ENCODE results near the gene RING1. TPM values are rescaled to one million over a fixed set of nuclear protein-coding genes. Genes with fewer than 3 reads are reported as not detected.

The RING1 gene
- total and polyA plus RNA-seq, 2 experiments from 2014 or later = 6.4 to 16.0 TPM

DNA sequence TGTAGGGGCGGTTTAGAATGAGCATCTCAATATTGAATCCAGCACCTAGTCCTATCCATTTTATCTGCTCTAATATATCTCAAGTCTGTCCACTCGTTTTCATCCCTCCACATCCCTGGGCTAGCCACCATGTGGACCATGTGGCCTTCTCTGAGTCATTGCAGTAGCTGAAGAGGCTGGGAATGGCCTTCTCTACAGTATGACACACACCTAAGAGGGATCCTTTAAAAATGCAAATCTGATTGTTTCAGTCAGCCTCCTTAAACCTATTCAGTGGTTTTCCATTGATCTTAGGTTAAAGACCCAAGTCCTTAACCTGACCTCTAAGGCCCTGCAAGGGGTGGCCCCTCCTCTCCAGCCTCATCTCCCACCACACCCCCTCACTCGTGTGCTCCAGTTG, 9.4 kb downstream of the RING1 start:
- DNase-seq (ENCODE audit: low spot score) = peak; percentile 44
- H3K27ac Mint-ChIP-seq = no peak overlapping the region
- H3K27me3 ChIP-seq (ENCODE audit: insufficient read depth) = peaks cover 89% of the 10 kb centered on the region

More for the DNA sequence above, 9.4 kb downstream of the RING1 start:
- H3K36me3 ChIP-seq (ENCODE audit: insufficient read depth) = no peaks in the 10 kb centered on the region
- H3F3A ChIP-seq (replicated peaks; ENCODE audit: low read depth) = no peaks in the 10 kb centered on the region; the same call in 1 of the 2 replicates
- peaks cover 66% of the 10 kb centered on the region for H3K27me3 Mint-ChIP-seq (ENCODE audit: insufficient read depth, low read depth, poor library complexity)
- H3K9me3 Mint-ChIP-seq = peaks cover 3% of the 10 kb centered on the region; the same call in 1 of the 3 replicates
- no peak overlapping the region for H2AFZ ChIP-seq
- no peaks in the 10 kb centered on the region for H3K79me2 ChIP-seq (replicated peaks; ENCODE audit: insufficient read depth)
- no peaks in the 10 kb centered on the region for H3K9me2 ChIP-seq (ENCODE audit: insufficient read depth)
- no peak overlapping the region for H3K4me3 ChIP-seq
- H3K27ac ChIP-seq (ENCODE audit: low read depth) = no peak overlapping the region
- no peaks in the 10 kb centered on the region; the same call in 2 of the 3 replicates for H3K36me3 Mint-ChIP-seq (ENCODE audit: low read depth)
- H3K4me2 ChIP-seq = no peak overlapping the region
- peaks cover 3% of the 10 kb centered on the region for H4K20me1 ChIP-seq (replicated peaks; ENCODE audit: insufficient read depth)
- no peak overlapping the region; the same call in 2 of the 3 replicates for H3K4me3 Mint-ChIP-seq
- ATAC-seq = peak; percentile 12
- H3K4me1 ChIP-seq (ENCODE audit: insufficient read depth) = peaks cover 17% of the 10 kb centered on the region
- TF ChIP-seq, protein P1, sequence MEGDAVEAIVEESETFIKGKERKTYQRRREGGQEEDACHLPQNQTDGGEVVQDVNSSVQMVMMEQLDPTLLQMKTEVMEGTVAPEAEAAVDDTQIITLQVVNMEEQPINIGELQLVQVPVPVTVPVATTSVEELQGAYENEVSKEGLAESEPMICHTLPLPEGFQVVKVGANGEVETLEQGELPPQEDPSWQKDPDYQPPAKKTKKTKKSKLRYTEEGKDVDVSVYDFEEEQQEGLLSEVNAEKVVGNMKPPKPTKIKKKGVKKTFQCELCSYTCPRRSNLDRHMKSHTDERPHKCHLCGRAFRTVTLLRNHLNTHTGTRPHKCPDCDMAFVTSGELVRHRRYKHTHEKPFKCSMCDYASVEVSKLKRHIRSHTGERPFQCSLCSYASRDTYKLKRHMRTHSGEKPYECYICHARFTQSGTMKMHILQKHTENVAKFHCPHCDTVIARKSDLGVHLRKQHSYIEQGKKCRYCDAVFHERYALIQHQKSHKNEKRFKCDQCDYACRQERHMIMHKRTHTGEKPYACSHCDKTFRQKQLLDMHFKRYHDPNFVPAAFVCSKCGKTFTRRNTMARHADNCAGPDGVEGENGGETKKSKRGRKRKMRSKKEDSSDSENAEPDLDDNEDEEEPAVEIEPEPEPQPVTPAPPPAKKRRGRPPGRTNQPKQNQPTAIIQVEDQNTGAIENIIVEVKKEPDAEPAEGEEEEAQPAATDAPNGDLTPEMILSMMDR (conservative IDR thresholded peaks at IDR 0.05; ENCODE audit: low read depth in 2 of 2) = no peak
- TF ChIP-seq, protein P2, sequence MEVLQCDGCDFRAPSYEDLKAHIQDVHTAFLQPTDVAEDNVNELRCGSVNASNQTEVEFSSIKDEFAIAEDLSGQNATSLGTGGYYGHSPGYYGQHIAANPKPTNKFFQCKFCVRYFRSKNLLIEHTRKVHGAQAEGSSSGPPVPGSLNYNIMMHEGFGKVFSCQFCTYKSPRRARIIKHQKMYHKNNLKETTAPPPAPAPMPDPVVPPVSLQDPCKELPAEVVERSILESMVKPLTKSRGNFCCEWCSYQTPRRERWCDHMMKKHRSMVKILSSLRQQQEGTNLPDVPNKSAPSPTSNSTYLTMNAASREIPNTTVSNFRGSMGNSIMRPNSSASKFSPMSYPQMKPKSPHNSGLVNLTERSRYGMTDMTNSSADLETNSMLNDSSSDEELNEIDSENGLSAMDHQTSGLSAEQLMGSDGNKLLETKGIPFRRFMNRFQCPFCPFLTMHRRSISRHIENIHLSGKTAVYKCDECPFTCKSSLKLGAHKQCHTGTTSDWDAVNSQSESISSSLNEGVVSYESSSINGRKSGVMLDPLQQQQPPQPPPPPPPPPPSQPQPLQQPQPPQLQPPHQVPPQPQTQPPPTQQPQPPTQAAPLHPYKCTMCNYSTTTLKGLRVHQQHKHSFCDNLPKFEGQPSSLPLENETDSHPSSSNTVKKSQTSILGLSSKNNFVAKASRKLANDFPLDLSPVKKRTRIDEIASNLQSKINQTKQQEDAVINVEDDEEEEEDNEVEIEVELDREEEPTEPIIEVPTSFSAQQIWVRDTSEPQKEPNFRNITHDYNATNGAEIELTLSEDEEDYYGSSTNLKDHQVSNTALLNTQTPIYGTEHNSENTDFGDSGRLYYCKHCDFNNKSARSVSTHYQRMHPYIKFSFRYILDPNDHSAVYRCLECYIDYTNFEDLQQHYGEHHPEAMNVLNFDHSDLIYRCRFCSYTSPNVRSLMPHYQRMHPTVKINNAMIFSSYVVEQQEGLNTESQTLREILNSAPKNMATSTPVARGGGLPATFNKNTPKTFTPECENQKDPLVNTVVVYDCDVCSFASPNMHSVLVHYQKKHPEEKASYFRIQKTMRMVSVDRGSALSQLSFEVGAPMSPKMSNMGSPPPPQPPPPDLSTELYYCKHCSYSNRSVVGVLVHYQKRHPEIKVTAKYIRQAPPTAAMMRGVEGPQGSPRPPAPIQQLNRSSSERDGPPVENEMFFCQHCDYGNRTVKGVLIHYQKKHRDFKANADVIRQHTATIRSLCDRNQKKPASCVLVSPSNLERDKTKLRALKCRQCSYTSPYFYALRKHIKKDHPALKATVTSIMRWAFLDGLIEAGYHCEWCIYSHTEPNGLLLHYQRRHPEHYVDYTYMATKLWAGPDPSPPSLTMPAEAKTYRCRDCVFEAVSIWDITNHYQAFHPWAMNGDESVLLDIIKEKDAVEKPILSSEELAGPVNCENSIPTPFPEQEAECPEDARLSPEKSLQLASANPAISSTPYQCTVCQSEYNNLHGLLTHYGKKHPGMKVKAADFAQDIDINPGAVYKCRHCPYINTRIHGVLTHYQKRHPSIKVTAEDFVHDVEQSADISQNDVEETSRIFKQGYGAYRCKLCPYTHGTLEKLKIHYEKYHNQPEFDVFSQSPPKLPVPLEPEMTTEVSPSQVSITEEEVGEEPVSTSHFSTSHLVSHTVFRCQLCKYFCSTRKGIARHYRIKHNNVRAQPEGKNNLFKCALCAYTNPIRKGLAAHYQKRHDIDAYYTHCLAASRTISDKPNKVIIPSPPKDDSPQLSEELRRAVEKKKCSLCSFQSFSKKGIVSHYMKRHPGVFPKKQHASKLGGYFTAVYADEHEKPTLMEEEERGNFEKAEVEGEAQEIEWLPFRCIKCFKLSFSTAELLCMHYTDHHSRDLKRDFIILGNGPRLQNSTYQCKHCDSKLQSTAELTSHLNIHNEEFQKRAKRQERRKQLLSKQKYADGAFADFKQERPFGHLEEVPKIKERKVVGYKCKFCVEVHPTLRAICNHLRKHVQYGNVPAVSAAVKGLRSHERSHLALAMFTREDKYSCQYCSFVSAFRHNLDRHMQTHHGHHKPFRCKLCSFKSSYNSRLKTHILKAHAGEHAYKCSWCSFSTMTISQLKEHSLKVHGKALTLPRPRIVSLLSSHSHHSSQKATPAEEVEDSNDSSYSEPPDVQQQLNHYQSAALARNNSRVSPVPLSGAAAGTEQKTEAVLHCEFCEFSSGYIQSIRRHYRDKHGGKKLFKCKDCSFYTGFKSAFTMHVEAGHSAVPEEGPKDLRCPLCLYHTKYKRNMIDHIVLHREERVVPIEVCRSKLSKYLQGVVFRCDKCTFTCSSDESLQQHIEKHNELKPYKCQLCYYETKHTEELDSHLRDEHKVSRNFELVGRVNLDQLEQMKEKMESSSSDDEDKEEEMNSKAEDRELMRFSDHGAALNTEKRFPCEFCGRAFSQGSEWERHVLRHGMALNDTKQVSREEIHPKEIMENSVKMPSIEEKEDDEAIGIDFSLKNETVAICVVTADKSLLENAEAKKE (CRISPR knock-in tag; IDR thresholded peaks at IDR 0.05) = no peak
- no peak for TF ChIP-seq ZNF114 (CRISPR knock-in tag; IDR thresholded peaks at IDR 0.05)
- TF ChIP-seq EZH2 (IDR thresholded peaks at IDR 0.05; ENCODE audit: low read depth, unreplicated experiment) = no peak
- no peak for TF ChIP-seq STAT1 (IDR thresholded peaks at IDR 0.05; ENCODE audit: unreplicated experiment)
- TF ChIP-seq JUNB (IDR thresholded peaks at IDR 0.05; ENCODE audit: unreplicated experiment) = no peak
- TF ChIP-seq EZH2phosphoT487 (IDR thresholded peaks at IDR 0.05; ENCODE audit: unreplicated experiment) = no peak
- TF ChIP-seq ETS1 (IDR thresholded peaks at IDR 0.05) = no peak
- no peak for TF ChIP-seq CREB1 (CRISPR knock-in tag; IDR thresholded peaks at IDR 0.05; ENCODE audit: low read depth)
- TF ChIP-seq POLR2AphosphoS5 (IDR thresholded peaks at IDR 0.05; ENCODE audit: low read depth) = no peak
- no peak for TF ChIP-seq NANOG (IDR thresholded peaks at IDR 0.05; ENCODE audit: borderline replicate concordance)
- peaks cover 18% of the 10 kb centered on the region for H3K4me1 Mint-ChIP-seq

Measured in GM23338 (cell line).